NCI-H187 (cell line): ENCODE results near the gene P4HA3.

ENCODE experiments used
- DNase-seq, 2 experiments: peaks; one replicate each; lab custom pipeline; 2025; lab: John Stamatoyannopoulos, UW

Gene P4HA3

GRCh38 chr11:74316772-74317505 is 5.5 kb upstream of the P4HA3 start:
- DNase-seq: no peak

- DNase-seq: no peak
Measured at GRCh38 chr11:74312326-74312725, 886 bp upstream of the P4HA3 start.

- DNase-seq: no peak
Measured at GRCh38 chr11:74310857-74311256, 583 bp downstream of the P4HA3 start.

GRCh38 chr11:74307434-74307833 is 4.0 kb downstream of the P4HA3 start:
- no peak for DNase-seq

- no peak for DNase-seq
Measured at GRCh38 chr11:74306435-74307175, 4.8 kb downstream of the P4HA3 start.

GRCh38 chr11:74299015-74299414 is 12.4 kb downstream of the P4HA3 start:
- no peak for DNase-seq

GRCh38 chr11:74297484-74297883 is 14.0 kb downstream of the P4HA3 start:
- no peak for DNase-seq

GRCh38 chr11:74288911-74289310 is 22.5 kb downstream of the P4HA3 start:
- no peak for DNase-seq

- DNase-seq: no peak
Measured at GRCh38 chr11:74288161-74288560, 23.3 kb downstream of the P4HA3 start.

GRCh38 chr11:74284466-74284865 is 27.0 kb downstream of the P4HA3 start:
- no peak for DNase-seq

GRCh38 chr11:74283580-74284180 is 27.8 kb downstream of the P4HA3 start:
- DNase-seq: no peak

- no peak for DNase-seq
Measured at GRCh38 chr11:74282914-74283371, 28.5 kb downstream of the P4HA3 start.

GRCh38 chr11:74282421-74282820 is 29.0 kb downstream of the P4HA3 start:
- no peak for DNase-seq

- no peak for DNase-seq
Measured at GRCh38 chr11:74280494-74280893, 30.9 kb downstream of the P4HA3 start.

GRCh38 chr11:74279256-74279655 is 32.2 kb downstream of the P4HA3 start:
- no peak for DNase-seq

- no peak for DNase-seq
Measured at GRCh38 chr11:74278721-74279161, 32.7 kb downstream of the P4HA3 start.

- DNase-seq: no peak
Measured at GRCh38 chr11:74278103-74278502, 33.3 kb downstream of the P4HA3 start.

- DNase-seq: no peak
Measured at GRCh38 chr11:74276581-74276980, 34.9 kb downstream of the P4HA3 start.

- DNase-seq: no peak
Measured at GRCh38 chr11:74272276-74272675, 39.2 kb downstream of the P4HA3 start.

- no peak for DNase-seq
Measured at GRCh38 chr11:74269161-74269811, 42.2 kb downstream of the P4HA3 start.

- DNase-seq: no peak
Measured at GRCh38 chr11:74268456-74268855, 43.0 kb downstream of the P4HA3 start.

GRCh38 chr11:74267014-74267413 is 44.4 kb downstream of the P4HA3 start:
- no peak for DNase-seq
